Central memory CD4-positive, alpha-beta T cell (primary cell): Measurements from ENCODE around the gene ADAMTS20.
"Not testable (repeated sequence)": the region's sequence is repeated elsewhere in the genome, so short reads cannot be mapped to it uniquely, and the experiment has no call there.

ENCODE experiments used
- DNase-seq: peaks from one replicate; pipeline ENCODE4 v3.0.0; 2022

ADAMTS20 gene

DNA sequence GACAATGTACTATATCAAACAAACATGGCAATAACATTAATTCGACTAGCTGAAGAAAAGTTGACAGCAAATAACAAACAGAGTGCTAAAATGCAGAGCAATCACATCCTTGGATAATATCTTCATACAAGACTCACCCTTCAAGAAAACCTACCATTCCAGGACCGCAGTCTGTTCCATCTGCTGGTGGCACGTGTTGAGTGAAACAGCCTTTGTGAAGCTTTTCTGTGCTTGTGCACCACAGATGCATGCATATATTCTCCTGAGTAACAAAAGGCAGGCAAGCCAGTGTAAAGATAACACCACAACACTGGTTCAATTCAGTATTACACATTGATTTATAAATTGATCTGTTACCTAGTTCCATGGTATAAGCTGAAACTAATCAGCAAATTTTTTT lies 89.3 kb downstream of the ADAMTS20 start:
- no peak for DNase-seq

DNA sequence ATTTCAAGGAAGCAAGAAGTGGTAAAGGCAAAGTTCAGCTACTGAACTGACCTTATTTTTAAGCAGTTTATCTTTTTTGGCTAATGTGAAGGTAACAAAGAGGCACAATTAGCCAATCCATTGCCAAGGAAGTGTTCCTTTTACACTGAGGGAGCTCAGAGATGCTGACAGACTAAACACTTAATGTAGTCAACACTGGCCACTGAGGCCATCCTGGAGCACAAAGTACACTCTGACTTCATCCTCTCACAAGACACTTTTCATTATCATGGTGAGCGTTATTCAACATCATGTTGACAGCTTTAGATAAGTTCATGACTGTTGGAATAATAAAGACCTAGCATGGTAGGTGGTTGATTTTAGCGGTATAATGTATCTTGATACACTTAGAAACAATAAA lies 89.9 kb downstream of the ADAMTS20 start:
- DNase-seq, result no peak

DNA sequence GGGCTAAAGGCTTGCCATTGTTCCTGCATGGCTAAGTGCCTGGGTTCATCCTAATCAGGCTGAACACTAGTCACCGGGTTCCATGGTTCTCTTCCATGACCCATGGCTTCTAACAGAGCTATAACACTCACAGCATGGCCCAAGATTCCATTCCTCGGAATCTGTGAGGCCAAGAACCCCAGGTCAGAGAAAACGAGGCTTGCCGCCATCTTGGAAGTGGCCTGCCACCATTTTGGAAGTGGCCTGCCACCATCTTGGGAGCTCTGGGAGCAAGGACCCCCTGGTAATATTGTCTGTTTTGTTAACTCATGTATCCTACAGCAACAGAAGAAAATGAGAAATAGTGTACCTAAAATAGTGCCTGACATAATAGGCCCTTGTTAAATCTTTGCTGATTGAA lies 92.7 kb downstream of the ADAMTS20 start:
- DNase-seq, result no peak

DNA sequence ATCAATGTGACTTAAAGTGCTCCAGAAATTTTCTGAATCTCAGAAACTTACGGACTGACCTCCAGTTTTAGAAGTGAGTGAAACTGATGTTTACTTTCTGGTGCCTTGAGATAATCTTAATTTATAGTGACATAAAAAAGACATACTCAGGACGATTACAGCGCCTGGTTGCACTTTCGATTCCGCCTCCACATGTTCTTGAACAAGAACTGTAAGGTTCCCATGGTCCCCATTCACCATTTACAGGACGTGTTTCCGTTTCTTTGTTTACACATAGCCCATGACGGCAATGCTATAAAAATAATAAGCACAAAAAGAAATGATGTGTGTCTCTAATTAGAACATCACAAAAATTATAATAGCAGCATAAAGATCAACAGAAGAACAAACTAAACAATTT lies 98.2 kb downstream of the ADAMTS20 start:
- DNase-seq, result no peak

DNA sequence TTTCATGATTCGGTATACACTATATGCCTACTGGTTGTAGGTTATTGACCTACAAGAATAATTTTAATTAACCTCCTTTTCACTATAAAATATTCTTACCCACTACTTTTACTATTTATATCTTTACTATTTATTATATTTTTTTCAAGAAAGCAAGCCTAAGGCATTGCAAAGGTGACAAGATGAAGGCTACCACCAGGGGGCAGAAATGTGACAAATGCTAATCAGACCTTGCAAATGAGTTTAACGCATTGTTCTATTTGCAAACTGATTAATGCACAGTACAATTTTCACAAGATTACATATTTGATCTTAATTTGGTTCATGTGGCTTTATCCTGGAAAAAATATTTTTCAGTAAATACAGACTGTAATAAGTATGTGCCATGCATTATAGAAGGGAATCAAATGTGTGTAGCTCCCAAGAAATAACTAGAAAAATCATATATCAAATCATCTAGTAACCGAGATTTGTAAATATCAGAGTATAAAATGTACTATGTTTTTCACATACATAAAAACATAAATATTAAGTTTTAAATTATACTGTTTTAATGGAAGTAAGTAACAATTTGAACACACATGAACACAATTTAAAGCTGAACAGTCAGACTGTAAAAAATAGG lies 107.0 kb downstream of the ADAMTS20 start:
- peak; percentile 21 for DNase-seq

DNA sequence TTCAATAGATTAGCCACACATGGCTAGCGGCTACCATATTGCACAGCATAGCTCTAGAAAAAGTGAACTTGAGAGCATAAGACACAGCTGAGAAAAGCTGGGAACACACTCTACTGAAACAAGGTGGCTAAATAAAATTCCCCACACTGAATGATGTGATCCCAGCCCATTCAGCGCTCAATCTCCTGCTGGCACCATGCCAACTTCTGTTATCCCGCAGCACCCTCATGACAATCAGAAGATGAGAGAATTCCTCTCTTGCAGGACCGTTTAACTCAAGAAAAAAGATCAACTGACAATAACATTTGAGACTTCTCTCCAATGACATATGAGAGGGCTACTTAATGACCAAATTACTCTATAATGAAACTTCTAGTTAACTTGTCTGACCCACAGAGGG lies 115.4 kb downstream of the ADAMTS20 start:
- DNase-seq, result no peak

DNA sequence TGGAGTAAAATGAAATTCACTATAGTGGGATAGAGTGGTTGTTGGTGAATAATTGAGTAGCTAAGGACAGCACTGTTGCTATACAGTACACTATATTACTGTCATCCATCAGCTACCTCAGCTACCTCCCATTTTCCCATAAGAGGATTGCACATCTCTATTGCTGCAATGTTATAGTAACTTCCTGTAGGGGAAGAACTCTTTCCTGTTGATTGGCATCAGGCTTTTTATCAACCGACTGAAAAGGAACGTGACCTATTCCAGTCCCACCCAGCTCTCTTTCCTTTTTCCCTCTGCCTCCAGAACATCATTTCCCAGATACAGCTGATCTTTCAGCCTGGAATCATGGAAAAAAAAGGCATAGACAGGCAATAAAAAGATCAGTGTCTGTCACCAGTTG lies 117.4 kb downstream of the ADAMTS20 start:
- no peak for DNase-seq

DNA sequence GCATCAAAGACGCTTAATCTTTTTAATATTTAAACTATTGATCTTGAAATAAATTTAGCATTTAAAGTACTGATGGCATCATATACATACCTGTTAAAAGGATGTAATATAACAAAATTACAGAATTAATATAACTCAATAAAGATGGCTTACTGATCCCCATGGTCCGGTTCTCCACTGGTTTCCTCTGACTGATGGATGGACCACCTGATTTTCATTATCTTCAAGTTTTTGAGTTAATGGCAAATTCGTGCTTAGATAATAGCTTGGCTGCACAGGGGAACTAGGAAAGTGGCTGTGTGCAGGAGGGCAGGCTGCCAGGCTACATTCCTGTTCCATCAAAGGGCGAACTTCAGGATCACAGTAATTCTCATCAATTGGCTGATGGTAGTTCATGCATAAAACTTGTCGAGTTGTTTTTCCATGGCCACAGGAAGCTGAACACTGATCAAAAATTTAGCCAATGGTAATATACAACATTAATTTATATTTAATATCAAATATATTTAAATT lies 123.9 kb downstream of the ADAMTS20 start:
- DNase-seq, result no peak

DNA sequence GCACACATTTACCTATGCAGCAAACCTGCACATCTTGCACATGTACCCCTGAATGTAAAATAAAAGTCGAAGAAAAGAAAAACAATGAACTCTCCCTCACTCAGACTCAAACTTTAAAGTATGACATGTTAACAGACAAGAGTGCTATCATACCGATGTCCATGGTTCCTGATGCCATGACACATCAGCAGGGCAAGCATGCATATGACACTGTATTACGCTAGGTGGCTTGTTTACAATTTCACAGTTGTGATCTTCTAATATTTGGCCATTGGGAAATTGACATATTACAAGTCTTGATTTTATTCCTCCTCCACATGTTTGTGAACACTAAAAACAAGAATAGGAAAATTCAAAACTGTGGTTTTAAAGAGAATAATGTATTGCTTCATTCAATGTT lies 126.6 kb downstream of the ADAMTS20 start:
- no peak for DNase-seq

DNA sequence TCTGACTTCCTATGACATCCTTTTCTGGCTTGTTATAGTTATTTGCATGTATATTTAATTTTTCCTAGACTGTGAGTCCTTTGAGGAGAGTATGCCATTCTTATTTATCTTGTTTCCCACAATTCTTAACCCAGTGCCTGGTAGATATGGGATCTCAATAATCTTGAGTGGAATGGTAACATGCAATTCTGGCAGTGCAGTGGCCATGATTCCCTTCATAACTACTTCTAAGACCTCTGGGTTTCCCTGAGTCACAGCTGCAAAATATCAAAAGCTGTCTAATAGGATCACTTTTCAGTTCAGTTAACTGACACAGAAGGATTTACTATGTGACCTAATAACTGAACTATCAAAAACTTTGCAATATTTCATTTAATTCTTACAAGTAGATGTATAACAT lies 135.0 kb downstream of the ADAMTS20 start:
- no peak for DNase-seq

DNA sequence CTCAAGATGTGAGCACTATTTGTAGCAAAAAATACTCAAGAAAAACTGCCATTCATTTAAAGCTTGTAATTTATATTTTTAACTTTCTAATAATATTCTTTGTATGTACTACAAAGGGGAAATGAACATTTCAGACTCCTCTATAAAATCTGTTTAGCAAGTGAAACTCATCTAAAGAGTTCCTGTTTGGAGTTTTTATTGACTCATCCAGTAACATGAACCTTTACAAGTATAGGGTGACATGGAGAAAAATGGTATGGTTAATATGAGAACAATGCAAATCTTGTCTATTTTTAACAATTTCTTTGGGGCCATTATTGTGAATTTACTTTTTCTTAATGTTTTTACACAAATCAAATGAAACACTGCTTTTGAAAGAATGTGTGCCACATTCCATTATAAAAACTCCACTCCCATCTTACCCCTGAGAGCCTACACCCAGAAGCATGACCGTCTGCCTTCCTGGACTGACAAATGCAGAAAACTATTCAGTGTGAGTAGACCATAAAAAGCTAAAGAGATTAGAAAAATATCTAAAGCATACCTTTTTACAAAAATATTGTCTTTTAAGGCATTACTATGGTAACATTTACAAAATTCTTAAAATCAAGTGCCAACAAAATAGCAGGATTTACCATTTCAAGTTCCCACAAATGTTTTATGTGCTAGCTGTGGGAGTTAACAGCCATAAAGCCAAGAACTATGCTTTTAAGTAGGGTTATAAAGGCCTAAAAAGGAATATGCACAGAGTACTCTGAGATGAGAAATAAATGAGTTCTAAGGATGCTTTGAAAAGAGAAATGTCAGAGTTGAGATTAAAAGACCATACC lies 144.0 kb downstream of the ADAMTS20 start:
- no peak for DNase-seq

DNA sequence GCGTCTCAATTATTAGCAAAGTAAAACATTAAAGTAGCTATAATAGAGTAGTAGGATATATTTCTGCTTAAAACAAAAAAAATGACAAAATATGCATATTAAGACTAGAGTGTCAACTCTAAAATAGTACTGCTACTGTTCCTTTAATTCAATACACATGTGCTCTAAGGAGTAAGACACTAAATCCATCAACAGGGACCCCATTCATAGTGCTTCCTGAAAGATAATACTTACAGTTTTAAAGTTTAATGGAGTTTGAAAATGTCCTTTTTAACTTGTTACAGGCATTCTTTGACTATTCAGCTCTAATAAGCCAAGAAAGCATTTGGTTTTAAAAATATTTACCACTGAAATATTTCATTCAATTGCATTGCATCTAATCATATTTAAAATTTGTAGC lies 145.2 kb downstream of the ADAMTS20 start:
- no peak for DNase-seq

DNA sequence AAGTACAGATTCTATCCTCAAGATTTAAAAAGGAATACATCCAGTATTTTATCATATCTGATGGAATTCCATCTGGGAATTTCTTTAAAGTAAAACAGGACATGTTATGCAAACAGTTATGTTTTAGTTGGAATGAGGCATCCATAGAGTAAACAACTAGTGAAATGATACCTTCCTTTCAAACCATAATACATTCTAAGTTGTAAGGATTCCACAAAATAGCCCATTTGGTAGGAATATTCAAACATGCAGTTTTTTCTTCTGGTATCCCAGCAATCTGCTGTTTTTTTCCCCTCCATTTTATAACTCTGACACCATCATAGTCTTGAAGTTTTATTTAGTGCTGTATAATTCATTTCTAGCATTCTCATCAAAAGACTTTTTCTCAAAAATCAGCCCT lies 149.6 kb downstream of the ADAMTS20 start:
- no peak for DNase-seq

DNA sequence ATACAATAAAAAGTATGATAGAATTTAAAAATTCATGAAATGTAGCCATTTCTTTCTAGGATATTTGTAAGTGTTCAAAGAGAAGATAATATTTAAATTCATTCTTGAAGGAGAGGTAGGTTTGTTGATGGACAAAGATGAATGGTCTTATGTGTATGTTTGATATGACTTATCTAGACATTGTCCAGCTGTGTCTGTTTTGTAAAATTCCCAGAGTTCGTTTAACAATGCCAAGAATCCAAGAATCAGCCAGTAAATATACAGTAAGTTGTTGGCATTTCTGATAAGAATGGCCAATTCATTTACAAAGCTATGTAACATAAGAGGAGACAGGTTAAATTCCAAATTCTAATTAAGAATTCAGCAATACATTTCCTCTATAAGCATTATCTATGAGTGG lies 150.9 kb downstream of the ADAMTS20 start:
- DNase-seq, result no peak

DNA sequence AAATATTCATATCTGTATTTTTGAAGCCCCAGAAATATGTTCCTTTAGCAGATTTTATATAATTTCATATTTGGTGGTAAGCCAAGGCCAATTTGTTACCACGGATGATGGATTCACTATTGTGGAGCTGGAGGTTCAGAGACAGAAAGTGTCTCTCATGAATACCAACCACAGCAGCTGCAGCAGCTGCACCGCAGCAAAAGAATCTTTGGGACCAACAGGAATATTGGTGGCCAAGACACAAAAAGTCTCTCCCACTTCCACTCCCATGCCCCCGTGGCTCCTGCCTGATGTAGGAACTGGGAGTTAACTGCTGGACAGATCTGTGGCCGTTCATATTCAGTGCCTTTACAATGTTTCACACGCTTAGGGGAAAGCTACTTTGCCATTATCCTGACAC lies 155.3 kb downstream of the ADAMTS20 start:
- DNase-seq, result no peak

DNA sequence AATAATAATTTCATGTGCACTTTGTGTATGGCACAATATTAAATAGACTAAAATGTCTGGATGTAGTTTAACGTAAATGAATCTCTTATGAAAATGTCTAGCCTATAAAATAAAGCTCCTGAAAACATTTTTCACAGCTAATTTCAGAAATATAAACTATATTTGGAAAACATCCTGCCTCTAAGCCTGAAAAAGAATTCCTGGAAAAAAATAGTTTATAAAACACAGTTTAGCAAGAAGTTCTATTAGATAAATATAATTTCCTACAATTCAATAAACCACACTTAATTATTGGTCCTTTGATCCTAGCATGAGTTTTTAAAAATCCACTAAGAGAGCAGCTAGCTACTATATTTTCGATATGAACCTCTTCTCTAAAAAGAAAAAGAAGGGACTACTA lies 159.9 kb downstream of the ADAMTS20 start:
- DNase-seq, result no peak

DNA sequence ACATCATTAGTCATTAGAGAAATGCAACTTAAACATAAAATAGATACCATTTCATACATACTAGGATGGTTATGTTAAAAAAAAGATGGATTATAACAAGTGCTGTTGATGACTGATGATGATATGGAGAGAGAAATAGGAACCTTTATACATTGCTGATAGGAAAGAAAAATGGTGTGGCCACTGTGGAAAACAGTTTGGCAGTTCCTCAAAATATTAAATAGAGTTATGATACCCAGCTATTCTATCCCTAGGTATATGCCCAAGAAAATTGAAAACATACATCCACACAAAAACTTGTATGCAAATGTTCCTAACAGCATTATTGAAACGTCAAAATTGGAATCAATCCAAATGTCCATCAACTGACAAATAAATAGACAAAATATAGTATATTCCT lies 170.1 kb downstream of the ADAMTS20 start:
- DNase-seq, result no peak

DNA sequence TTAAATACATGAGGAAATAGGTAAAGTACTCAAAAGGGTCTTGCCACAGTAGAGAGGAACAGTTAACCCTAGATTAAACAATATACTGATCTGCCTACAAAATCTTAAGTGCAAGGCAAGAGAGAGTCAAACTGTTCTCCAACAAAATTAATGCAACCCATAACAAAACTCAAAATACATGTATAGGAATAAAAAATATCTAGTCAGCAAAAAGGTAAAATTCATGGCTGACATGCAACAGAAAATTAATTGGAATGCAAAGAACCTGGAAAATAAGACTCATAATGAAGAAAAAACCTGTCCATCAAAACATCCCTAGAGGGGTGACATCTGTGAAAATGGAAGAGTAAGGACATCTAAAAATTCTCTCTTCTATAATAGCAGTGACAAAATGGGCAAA lies 173.6 kb downstream of the ADAMTS20 start:
- no peak for DNase-seq

DNA sequence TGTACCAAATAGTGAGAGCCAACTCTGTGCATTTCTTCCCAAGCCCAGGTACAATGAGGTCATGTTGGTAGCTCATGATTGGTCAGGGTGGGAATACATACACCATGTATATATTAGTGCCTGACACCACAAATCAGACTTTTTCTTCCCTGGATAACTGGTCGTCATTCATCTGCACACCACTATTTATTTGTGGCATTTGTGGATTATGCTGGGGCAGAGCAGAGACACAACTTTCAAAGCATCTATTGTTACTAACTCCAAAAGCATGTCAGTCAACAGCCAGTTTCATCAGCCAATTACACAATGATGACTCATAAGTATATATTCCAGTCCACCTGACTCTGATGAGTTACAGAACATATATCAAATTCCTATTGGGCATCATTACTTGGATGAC lies 181.7 kb downstream of the ADAMTS20 start:
- no peak for DNase-seq

DNA sequence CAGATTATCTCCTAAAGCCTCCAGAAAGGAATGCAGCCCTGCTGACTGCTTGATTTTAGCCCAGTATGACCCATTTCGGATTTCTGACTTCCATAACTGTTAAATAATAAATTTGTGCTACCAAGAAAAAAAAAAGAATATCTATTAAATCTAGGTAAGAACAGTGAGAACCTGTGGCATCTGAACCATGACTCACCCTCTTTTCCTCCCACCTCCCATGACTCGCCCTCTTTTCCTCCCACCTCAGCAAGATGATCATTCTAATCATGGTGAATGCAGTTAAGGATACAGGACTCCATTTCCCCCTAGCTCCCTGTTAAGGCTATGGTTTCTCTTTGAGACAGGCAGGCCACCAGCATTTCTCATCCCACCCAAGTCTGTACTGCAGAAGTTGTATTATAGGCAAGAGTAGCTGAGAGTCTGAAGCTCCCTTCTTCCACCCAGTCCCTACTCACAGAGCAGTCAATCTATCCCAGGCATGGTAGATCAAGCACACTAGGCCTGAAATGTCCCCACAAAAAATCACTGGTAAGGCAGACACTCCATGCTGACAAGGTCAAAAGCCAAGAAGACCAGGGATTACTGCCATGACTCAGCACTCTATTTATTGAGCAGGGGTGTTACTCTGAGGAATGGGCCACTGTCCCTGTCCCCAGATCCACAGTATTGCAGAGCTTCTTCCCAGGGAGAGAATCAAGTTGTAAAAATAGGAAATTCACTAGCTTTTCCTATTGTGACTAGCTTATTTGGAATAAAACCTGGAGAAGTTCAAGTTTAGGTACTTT lies 188.9 kb downstream of the ADAMTS20 start:
- no peak for DNase-seq

DNA sequence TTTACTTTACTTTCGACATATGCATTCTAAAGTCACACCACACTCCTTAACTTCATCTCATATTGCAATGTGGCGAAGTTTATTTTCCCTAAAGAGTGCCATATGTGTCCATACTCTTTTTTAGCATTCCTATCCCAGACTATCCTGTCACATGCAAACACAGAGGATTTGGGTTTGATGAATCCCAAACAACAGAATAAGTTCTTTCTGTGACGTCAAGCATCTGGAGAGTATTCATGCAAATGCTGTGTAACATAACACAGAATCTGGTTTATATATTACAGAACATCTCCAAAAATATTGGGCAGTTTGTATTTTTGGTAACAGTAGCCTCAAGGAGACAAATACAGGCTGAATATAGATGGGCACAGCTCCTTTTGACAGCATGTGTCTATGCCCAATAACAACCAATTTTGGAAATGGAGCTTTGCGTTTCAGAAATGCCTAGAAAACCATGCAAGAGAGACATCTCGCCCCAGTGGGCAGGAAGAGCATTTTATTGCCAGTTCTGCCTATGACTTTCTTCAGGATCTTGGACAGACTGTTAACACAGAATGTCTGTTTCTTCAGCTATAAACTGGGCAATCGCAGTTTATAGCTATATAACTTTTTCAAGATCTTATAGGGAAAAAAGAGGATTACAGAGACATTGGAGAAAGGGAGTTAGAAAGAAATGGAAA lies 190.8 kb downstream of the ADAMTS20 start:
- no peak for DNase-seq

DNA sequence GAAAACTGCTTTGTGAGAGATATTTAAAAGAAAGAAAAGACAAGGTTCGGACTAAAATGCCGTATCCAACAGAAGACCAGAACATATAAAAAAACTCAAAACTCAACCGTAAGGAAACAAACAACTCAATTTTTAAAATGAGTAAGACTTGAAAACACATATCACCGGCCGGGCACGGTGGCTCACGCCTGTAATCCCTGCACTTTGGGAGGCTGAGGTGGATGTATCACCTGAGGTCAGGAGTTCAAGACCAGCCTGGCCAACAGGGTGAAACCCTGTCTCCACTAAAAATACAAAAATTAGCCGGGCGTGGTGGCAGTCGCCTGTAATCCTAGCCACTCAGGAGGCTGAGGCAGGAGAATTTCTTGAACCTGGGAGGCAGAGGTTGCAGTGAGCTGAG lies 192.0 kb downstream of the ADAMTS20 start:
- not testable (repeated sequence) for DNase-seq

DNA sequence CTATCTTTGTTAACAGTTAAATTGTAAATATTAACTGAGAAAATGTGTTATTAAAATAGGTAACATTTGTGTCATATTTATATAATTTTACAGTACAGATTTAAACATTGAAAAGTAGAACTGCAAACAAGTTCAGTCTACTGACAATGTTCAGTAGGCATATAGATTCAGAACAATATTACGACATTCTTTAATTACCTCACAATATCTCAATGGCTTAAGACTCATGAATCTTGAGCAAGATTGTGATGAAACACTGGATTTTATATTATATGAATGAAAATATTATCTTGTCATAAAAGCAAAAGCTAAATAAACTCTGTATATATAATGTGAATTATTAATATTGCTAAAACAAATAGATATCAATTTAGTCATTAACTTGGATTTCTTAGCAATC lies 194.9 kb downstream of the ADAMTS20 start:
- no peak for DNase-seq
